ENCODE measurements around the gene ATAD3C. TPM values are rescaled to one million over a fixed set of nuclear protein-coding genes. Genes with fewer than 3 reads are reported as not detected.
A peak's percentile ranks its signal among the peaks of the same experiment; 100 is the strongest.

The ATAD3C gene
- polyA plus RNA-seq, 1 of the 3 experiments (the other 2 are of a cell fraction) = 0.38 TPM

DNA sequence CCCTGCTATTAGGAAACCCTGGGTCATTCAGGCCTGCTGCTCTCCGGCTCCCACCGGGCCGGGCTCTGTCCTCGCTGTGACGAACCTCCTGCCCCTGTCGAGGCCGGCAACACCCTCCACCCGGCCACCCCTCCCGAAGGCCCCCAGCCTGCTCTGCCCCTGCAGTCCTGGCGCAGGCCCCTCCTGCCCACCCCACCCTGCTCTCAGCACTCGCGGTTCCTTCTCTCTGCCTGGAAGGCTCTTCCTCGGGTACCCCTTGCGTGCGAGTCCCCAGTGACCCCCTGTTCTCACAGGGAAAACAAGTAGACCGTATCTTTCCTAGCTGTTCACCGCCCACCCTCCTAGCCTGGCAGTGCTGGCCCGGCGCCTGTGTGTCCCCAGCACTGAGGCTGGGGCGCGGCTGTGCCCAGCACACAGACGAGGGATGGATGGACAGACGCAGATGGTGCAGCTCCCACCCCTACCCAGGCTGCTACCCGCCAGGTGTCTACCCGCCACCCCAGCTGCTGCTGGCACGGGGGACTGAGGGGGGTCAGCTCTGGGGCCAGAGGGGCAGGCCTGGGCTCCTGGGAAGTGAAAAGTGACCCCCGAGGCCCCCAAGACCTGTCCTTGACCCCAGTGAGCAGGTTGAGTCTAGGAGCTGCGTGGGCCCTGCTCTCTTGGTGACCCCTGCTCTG lies 17.1 kb upstream of the ATAD3C start:
- TF ChIP-seq, protein P1, sequence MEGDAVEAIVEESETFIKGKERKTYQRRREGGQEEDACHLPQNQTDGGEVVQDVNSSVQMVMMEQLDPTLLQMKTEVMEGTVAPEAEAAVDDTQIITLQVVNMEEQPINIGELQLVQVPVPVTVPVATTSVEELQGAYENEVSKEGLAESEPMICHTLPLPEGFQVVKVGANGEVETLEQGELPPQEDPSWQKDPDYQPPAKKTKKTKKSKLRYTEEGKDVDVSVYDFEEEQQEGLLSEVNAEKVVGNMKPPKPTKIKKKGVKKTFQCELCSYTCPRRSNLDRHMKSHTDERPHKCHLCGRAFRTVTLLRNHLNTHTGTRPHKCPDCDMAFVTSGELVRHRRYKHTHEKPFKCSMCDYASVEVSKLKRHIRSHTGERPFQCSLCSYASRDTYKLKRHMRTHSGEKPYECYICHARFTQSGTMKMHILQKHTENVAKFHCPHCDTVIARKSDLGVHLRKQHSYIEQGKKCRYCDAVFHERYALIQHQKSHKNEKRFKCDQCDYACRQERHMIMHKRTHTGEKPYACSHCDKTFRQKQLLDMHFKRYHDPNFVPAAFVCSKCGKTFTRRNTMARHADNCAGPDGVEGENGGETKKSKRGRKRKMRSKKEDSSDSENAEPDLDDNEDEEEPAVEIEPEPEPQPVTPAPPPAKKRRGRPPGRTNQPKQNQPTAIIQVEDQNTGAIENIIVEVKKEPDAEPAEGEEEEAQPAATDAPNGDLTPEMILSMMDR (IDR thresholded peaks at IDR 0.05) = no peak
- TF ChIP-seq TEAD4 (IDR thresholded peaks at IDR 0.05; ENCODE audit: borderline replicate concordance, insufficient read depth) = no peak
- no peak for TF ChIP-seq RXRA (IDR thresholded peaks at IDR 0.05; ENCODE audit: borderline replicate concordance, low read depth)
- TF ChIP-seq JUND (IDR thresholded peaks at IDR 0.05) = no peak
- TF ChIP-seq EZH2phosphoT487 (IDR thresholded peaks at IDR 0.05; ENCODE audit: borderline replicate concordance, low read depth) = no peak
- TF ChIP-seq SIN3A (IDR thresholded peaks at IDR 0.05; ENCODE audit: borderline replicate concordance, low read depth, low read length) = no peak
- no peak for TF ChIP-seq YY1 (IDR thresholded peaks at IDR 0.05; ENCODE audit: low read depth)
- TF ChIP-seq SMC3 (IDR thresholded peaks at IDR 0.05; ENCODE audit: low read depth, low read length) = no peak
- no peak for TF ChIP-seq CHD2 (IDR thresholded peaks at IDR 0.05; ENCODE audit: low read length, partially characterized antibody)
- TF ChIP-seq, protein P2, sequence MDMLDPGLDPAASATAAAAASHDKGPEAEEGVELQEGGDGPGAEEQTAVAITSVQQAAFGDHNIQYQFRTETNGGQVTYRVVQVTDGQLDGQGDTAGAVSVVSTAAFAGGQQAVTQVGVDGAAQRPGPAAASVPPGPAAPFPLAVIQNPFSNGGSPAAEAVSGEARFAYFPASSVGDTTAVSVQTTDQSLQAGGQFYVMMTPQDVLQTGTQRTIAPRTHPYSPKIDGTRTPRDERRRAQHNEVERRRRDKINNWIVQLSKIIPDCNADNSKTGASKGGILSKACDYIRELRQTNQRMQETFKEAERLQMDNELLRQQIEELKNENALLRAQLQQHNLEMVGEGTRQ (IDR thresholded peaks at IDR 0.05; ENCODE audit: borderline replicate concordance, low read depth, low read length) = no peak
- no peak for TF ChIP-seq RFX5 (IDR thresholded peaks at IDR 0.05; ENCODE audit: low read length)
- peak; percentile 43 for DNase-seq
- H3K36me3 ChIP-seq (replicated peaks in 1 of 2; ENCODE audit: control insufficient read depth in 1 of 2, insufficient read depth in 2 of 2, low read length in 1 of 2) = no peaks in the 10 kb centered on the region
- H3K79me2 ChIP-seq (ENCODE audit: insufficient read depth) = no peaks in the 10 kb centered on the region
- H3K4me3 ChIP-seq (ENCODE audit: low read depth in 2 of 2, low read length in 1 of 2) = no peak overlapping the region
- H3K9me2 ChIP-seq = no peaks in the 10 kb centered on the region
- H3K9me3 ChIP-seq = no peaks in the 10 kb centered on the region
- H3K27me3 ChIP-seq (ENCODE audit: insufficient read depth) = no peaks in the 10 kb centered on the region
- H4K20me1 ChIP-seq (ENCODE audit: insufficient read depth) = no peaks in the 10 kb centered on the region
- ChIA-PET POLR2A (interaction anchor here (1.1 kb wide), 1 partner anchor 25 kb away, joined by 3 read pairs; no protein-coding TSS in a partner anchor), CTCF (interaction anchor here (2.1 kb wide), 1 partner anchor 8 kb away, joined by 6 read pairs; no protein-coding TSS in a partner anchor)
- 86% methylated on average over 15 of the region's 28 CpGs for WGBS (ENCODE audit: low lambda C conversion rate)
- H3K4me2 ChIP-seq = no peak overlapping the region
- no peak overlapping the region for H3K9ac ChIP-seq
- peaks cover 3% of the 10 kb centered on the region for H3F3A ChIP-seq (replicated peaks; ENCODE audit: insufficient read depth)
- peaks cover 0 to 28% of the 10 kb centered on the region in 2 experiments; a peak in 1 of 4 replicates for H3K4me1 ChIP-seq (ENCODE audit: control insufficient read depth in 1 of 2, insufficient read depth in 2 of 2, low read depth in 1 of 2, low read length in 1 of 2)
- H3K27ac ChIP-seq (ENCODE audit: low read depth in 2 of 2, low read length in 1 of 2) = no peak overlapping the region; a peak in 1 of 4 replicates
- H2AFZ ChIP-seq (ENCODE audit: low read depth) = no peak overlapping the region

DNA sequence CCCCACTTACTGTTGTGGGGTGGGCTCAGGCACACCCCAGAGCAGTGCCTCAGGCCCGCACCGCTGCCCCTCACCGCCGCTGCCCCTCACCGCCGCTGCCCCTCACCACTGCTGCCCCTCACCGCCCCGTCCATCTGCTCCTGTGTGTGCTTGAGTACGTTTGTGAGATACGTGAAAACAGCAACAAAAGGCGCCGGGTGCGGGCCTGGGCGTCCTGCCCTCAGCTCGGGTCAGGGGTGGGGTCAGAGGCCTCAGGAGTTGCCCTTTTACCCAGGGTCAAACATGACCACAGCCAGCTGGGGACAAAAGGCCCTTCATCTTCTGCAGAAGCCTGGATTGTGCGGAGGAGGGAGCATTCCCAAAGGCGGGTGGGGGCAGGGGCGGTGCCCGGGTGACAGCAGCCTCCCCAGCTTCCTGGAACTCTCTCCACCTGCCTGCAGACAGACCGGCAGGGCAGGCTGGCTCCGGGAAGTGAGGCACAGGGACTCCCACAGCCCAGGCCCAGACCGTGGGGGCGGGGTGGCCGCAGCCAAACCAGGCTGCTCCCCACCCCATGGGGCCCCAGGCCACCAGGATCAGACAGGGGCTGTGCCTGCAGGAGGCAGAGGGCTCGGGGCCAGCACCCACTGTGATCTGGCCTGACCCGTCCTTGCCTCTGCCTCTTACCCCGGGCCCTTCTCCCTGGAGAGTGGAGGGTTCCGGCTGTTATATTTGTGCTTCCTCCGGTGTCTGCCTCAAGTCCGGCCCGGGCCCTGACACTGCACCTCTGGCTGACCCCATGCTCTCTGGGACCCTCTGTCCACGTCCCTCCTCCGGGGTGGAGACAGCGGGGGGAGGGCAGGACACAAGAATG lies 16.3 kb upstream of the ATAD3C start:
- Histone ChIP-seq H2AFZ (ENCODE audit: low read depth) (no peak overlapping the region), H3K27ac (ENCODE audit: low read depth in 2 of 2, low read length in 1 of 2) (no peak overlapping the region; a peak in 1 of 4 replicates), H4K20me1 (ENCODE audit: insufficient read depth) (no peaks in the 10 kb centered on the region), H3K27me3 (ENCODE audit: insufficient read depth) (no peaks in the 10 kb centered on the region), H3K4me2 (no peak overlapping the region), H3K9me3 (no peaks in the 10 kb centered on the region), H3K79me2 (ENCODE audit: insufficient read depth) (no peaks in the 10 kb centered on the region), H3K4me1 (ENCODE audit: control insufficient read depth in 1 of 2, insufficient read depth in 2 of 2, low read depth in 1 of 2, low read length in 1 of 2) (peaks cover 0 to 28% of the 10 kb centered on the region in 2 experiments; a peak in 1 of 4 replicates), H3F3A (replicated peaks; ENCODE audit: insufficient read depth) (peaks cover 3% of the 10 kb centered on the region), H3K36me3 (replicated peaks in 1 of 2; ENCODE audit: control insufficient read depth in 1 of 2, insufficient read depth in 2 of 2, low read length in 1 of 2) (no peaks in the 10 kb centered on the region), H3K9me2 (no peaks in the 10 kb centered on the region), H3K9ac (no peak overlapping the region), H3K4me3 (ENCODE audit: low read depth in 2 of 2, low read length in 1 of 2) (no peak overlapping the region)
- POLR2A ChIA-PET = interaction anchor here (0.6 to 1.3 kb wide), 3 partner anchors 26 to 54 kb away, joined by 3 read pairs; partner anchors contain the start of gene MRPL20
- CTCF ChIA-PET = no interaction called here
- DNase-seq = peak; percentile 39
- WGBS (ENCODE audit: low lambda C conversion rate) = 95% methylated on average over 21 of the region's 34 CpGs
- TF ChIP-seq, protein P3, sequence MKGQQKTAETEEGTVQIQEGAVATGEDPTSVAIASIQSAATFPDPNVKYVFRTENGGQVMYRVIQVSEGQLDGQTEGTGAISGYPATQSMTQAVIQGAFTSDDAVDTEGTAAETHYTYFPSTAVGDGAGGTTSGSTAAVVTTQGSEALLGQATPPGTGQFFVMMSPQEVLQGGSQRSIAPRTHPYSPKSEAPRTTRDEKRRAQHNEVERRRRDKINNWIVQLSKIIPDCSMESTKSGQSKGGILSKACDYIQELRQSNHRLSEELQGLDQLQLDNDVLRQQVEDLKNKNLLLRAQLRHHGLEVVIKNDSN (IDR thresholded peaks at IDR 0.05; ENCODE audit: borderline replicate concordance, low read depth) = no peak
- TF ChIP-seq, protein P2 (IDR thresholded peaks at IDR 0.05; ENCODE audit: borderline replicate concordance, low read depth, low read length) = no peak
- TF ChIP-seq TCF12 (IDR thresholded peaks at IDR 0.05) (no peak), ELF1 (IDR thresholded peaks at IDR 0.05) (no peak), TAF1 (IDR thresholded peaks at IDR 0.05; ENCODE audit: borderline replicate concordance, low read depth, low read length) (no peak), TEAD4 (IDR thresholded peaks at IDR 0.05; ENCODE audit: borderline replicate concordance, insufficient read depth) (no peak)
- TF ChIP-seq, protein P4, sequence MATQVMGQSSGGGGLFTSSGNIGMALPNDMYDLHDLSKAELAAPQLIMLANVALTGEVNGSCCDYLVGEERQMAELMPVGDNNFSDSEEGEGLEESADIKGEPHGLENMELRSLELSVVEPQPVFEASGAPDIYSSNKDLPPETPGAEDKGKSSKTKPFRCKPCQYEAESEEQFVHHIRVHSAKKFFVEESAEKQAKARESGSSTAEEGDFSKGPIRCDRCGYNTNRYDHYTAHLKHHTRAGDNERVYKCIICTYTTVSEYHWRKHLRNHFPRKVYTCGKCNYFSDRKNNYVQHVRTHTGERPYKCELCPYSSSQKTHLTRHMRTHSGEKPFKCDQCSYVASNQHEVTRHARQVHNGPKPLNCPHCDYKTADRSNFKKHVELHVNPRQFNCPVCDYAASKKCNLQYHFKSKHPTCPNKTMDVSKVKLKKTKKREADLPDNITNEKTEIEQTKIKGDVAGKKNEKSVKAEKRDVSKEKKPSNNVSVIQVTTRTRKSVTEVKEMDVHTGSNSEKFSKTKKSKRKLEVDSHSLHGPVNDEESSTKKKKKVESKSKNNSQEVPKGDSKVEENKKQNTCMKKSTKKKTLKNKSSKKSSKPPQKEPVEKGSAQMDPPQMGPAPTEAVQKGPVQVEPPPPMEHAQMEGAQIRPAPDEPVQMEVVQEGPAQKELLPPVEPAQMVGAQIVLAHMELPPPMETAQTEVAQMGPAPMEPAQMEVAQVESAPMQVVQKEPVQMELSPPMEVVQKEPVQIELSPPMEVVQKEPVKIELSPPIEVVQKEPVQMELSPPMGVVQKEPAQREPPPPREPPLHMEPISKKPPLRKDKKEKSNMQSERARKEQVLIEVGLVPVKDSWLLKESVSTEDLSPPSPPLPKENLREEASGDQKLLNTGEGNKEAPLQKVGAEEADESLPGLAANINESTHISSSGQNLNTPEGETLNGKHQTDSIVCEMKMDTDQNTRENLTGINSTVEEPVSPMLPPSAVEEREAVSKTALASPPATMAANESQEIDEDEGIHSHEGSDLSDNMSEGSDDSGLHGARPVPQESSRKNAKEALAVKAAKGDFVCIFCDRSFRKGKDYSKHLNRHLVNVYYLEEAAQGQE (IDR thresholded peaks at IDR 0.05; ENCODE audit: low read depth, low read length) = no peak

Data from SK-N-SH (cell line).